HEK293T (cell line): Measurements from ENCODE around the gene C4orf54.

Experiments
- CTCF ChIA-PET: fragments of 350-600 bp; formaldehyde crosslinking; extraction: SDS; loops from one replicate; lab custom pipeline; 2021; ENCODE audit warnings: antibody characterized with exemption, inconsistent platforms; lab: Yijun Ruan, JAX
- POLR2A ChIA-PET: fragments of 350-600 bp; formaldehyde crosslinking; extraction: SDS; loops from one replicate; lab custom pipeline; 2020; ENCODE audit warnings: antibody characterized with exemption, inconsistent platforms; lab: Yijun Ruan, JAX
- DNase-seq: peaks from one replicate; pipeline ENCODE4 v3.0.0; 2012; ENCODE audit warnings: mixed read lengths; ENCODE audit errors: extremely low spot score
- ARNT ChIP-seq: fragments of 450-650 bp; IDR thresholded peaks from 2 replicates; pipeline ENCODE4 v1.6.1; 2017; ENCODE audit warnings: mild to moderate bottlenecking
- BHLHE40 ChIP-seq: fragments of 450-650 bp; IDR thresholded peaks from 2 replicates; pipeline ENCODE4 v1.6.1; 2016; ENCODE audit warnings: mild to moderate bottlenecking, moderate library complexity, borderline replicate concordance
- CTBP1 ChIP-seq: fragments of 450-650 bp; IDR thresholded peaks from 2 replicates; pipeline ENCODE4 v1.6.1; 2016; ENCODE audit warnings: borderline replicate concordance
- ELF4 ChIP-seq: fragments of 450-650 bp; IDR thresholded peaks from 2 replicates; pipeline ENCODE4 v1.6.1; 2017; ENCODE audit warnings: antibody characterized with exemption
- FOXA1 ChIP-seq: fragments of 450-650 bp; IDR thresholded peaks from 2 replicates; pipeline ENCODE4 v1.6.1; 2016; ENCODE audit warnings: mild to moderate bottlenecking
- FOXK2 ChIP-seq: fragments of 450-650 bp; IDR thresholded peaks from 2 replicates; pipeline ENCODE4 v1.6.1; 2016; ENCODE audit warnings: mild to moderate bottlenecking
- FOXM1 ChIP-seq: fragments of 450-650 bp; IDR thresholded peaks from 2 replicates; pipeline ENCODE4 v1.6.1; 2017; ENCODE audit warnings: mild to moderate bottlenecking, borderline replicate concordance
- HDGF ChIP-seq: fragments of 450-650 bp; IDR thresholded peaks from 2 replicates; pipeline ENCODE4 v1.6.1; 2017; ENCODE audit warnings: antibody characterized with exemption, borderline replicate concordance
- L3MBTL2 ChIP-seq: fragments of 450-650 bp; conservative IDR thresholded peaks from 2 replicates; pipeline ENCODE4 v1.6.1; 2016; ENCODE audit warnings: mild to moderate bottlenecking
- LEF1 ChIP-seq: fragments of 450-650 bp; IDR thresholded peaks from 2 replicates; pipeline ENCODE4 v1.6.1; 2017; ENCODE audit warnings: mild to moderate bottlenecking, borderline replicate concordance
- NFRKB ChIP-seq: fragments of 450-650 bp; IDR thresholded peaks from 2 replicates; pipeline ENCODE4 v1.6.1; 2016; ENCODE audit warnings: mild to moderate bottlenecking, moderate library complexity
- PKNOX1 ChIP-seq: fragments of 450-650 bp; IDR thresholded peaks from 2 replicates; pipeline ENCODE4 v1.6.1; 2016
- SP1 ChIP-seq: fragments of 450-650 bp; IDR thresholded peaks from 2 replicates; pipeline ENCODE4 v1.6.1; 2017
- SUZ12 ChIP-seq: fragments of 450-650 bp; IDR thresholded peaks from 2 replicates; pipeline ENCODE4 v1.6.1; 2016; ENCODE audit warnings: mild to moderate bottlenecking
- TARDBP ChIP-seq: fragments of 450-650 bp; IDR thresholded peaks from 2 replicates; pipeline ENCODE4 v1.6.1; 2016
- ZNF384 ChIP-seq: fragments of 450-650 bp; IDR thresholded peaks from 2 replicates; pipeline ENCODE4 v1.6.1; 2016

Gene C4orf54

DNA sequence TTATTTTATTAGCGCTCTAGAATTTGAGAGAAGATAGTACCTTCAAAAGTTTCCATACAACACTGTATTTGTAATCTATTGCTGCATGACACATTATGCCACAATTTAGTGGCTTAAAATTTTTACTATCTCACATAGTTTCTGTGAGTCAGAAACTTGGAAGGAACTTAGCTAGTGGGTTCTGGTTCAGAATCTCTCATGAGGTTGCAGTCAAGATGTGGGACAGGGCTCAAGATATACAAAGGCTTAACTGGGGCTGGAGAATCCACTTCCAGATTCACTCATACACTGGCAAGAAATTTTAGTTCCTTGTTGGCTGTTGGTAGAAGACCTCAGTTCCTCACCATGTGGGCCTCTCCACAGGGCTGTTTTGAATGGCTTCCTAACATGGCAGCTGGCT lies 11.5 kb upstream of the C4orf54 start:
- no peak for DNase-seq
- POLR2A ChIA-PET = no interaction called here
- TF ChIP-seq PKNOX1 (no peak), L3MBTL2 (no peak), ELF4 (no peak), CTBP1 (no peak), ARNT (no peak), ZNF384 (no peak), FOXM1 (no peak), FOXK2 (no peak), NFRKB (no peak), BHLHE40 (no peak), FOXA1 (no peak), TARDBP (no peak), SP1 (no peak), LEF1 (no peak), SUZ12 (no peak)
- CTCF ChIA-PET = no interaction called here

- DNase-seq = no peak
- CTCF ChIA-PET = no interaction called here
- TF ChIP-seq CTBP1 = no peak
- TF ChIP-seq SUZ12 = no peak
- no peak for TF ChIP-seq FOXM1
- no peak for TF ChIP-seq PKNOX1
- TF ChIP-seq SP1 = no peak
- TF ChIP-seq BHLHE40 = no peak
- TF ChIP-seq FOXK2 = no peak
- TF ChIP-seq ARNT = no peak
- TF ChIP-seq NFRKB = no peak
- no peak for TF ChIP-seq ZNF384
- POLR2A ChIA-PET = no interaction called here
These were observed 10.8 kb upstream of the C4orf54 start for GRCh38 chr4:99668472-99668871.

GRCh38 chr4:99665983-99666382 lies 8.4 kb upstream of the C4orf54 start:
- no peak for DNase-seq
- ChIA-PET CTCF (no interaction called here), POLR2A (no interaction called here)
- no peak for TF ChIP-seq TARDBP

DNA sequence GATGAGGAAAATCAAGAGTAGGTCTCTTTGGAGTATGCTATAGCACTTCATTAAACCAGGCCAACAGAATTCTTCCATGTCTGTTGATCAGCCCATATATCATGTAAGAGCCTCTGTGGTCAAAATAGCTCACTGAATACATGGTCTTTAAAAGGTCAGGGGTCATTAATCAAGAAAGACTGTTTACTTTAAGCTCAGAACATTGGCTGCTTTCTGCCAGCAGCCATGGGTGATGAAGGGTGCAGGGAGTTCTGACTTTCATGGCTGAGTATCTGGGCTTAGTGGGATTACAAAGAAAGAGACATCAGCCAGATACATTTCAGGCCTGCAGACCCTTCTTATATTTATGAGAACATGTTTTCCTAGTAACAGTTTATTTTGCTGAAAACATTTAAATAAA lies 7.1 kb upstream of the C4orf54 start:
- no peak for DNase-seq
- ChIA-PET CTCF (no interaction called here), POLR2A (no interaction called here)
- no peak for TF ChIP-seq ARNT

DNA sequence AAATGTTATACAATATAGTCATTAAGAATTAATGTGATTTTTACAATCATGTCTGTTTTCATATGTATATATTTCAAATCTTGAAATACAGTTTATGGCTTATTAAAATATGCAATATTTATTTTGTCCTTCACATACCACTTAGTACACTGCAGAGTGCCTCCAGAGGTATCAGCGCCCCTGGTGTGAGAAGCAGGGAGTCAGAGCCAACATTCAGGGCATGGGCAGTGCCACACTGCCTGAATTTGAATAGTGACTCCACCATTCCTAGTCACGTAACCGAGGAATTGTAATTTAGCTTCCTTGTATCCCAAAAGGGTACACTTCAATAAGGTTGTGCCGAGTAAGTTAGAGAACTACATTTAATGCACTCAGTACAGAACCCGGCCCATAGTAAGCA lies 4.3 kb upstream of the C4orf54 start:
- no peak for TF ChIP-seq ARNT
- no peak for TF ChIP-seq SP1
- TF ChIP-seq ELF4 = no peak
- no peak for TF ChIP-seq NFRKB
- TF ChIP-seq L3MBTL2 = no peak
- no peak for TF ChIP-seq ZNF384
- no peak for TF ChIP-seq SUZ12
- TF ChIP-seq LEF1 = no peak
- ChIA-PET POLR2A (no interaction called here), CTCF (no interaction called here)
- no peak for DNase-seq

GRCh38 chr4:99658666-99659065 lies 1.0 kb upstream of the C4orf54 start:
- CTCF ChIA-PET = no interaction called here
- no peak for TF ChIP-seq FOXA1
- no peak for TF ChIP-seq NFRKB
- TF ChIP-seq PKNOX1 = no peak
- no peak for TF ChIP-seq FOXM1
- TF ChIP-seq CTBP1 = no peak
- TF ChIP-seq ARNT = no peak
- no peak for TF ChIP-seq SP1
- no peak for TF ChIP-seq BHLHE40
- no peak for TF ChIP-seq HDGF
- POLR2A ChIA-PET = no interaction called here
- no peak for DNase-seq

- DNase-seq = no peak
- TF ChIP-seq LEF1 = no peak
- no peak for TF ChIP-seq SP1
- TF ChIP-seq TARDBP = no peak
- TF ChIP-seq L3MBTL2 = peak; percentile 45; the same call in 1 of the 2 replicates
- ChIA-PET POLR2A (no interaction called here), CTCF (no interaction called here)
These were observed 2.1 kb downstream of the C4orf54 start for GRCh38 chr4:99655308-99656081.
